GM19193 (cell line): ENCODE results near the gene KCTD15.

Source experiments
- POLR2A ChIP-seq: IDR thresholded peaks from 4 replicates; pipeline ENCODE4 v1.6.1; 2011; ENCODE audit not compliant: insufficient read depth, insufficient read length; ENCODE audit errors: extremely low read depth

KCTD15 gene

GRCh38 chr19:33780251-33780650 lies 16.4 kb upstream of the KCTD15 start:
- TF ChIP-seq POLR2A = no peak

DNA sequence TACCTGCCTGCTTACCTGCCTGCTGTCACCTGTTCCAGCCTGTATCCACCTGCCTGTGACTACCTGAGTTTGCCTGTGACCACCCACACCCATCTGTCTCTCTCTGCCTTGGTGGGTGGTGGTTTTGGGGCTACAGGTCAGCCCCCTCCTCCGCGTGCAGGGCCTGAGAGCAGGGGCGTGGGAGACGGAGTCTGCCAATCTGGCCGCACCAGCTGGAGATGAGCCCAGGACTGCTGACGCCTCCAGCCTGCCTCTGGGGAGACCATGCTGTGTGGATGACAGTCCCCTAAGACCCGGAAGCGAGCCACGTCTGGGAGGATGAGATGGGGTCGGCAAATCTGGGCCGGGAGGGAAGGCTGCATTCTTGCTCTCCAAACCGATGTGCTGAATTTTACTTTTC lies 15.9 kb upstream of the KCTD15 start:
- no peak for TF ChIP-seq POLR2A

- no peak for TF ChIP-seq POLR2A
These were observed 15.2 kb upstream of the KCTD15 start for GRCh38 chr19:33781415-33781935.

DNA sequence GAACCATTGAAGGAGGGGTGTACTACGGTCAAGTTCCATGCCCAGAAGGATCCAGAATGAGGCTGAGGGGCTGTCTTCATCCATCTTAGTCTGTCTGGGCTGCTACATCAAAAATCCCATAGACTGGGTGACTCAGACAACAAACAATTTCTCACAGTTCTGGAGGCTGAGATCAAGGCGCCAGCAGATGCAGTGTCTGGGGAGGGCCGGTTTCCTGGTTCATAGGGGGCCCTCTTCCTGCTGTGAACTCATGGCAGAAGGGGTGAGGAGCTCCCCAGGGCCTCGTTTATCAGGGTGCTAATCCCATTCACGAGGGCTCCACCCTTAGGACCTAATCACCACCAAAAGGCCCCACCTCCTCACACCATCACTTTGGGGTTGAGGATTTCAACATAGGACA lies 14.7 kb upstream of the KCTD15 start:
- TF ChIP-seq POLR2A = no peak

- no peak for TF ChIP-seq POLR2A
These were observed 12.2 kb upstream of the KCTD15 start for GRCh38 chr19:33784432-33784831.

- TF ChIP-seq POLR2A = no peak
These were observed 10.9 kb upstream of the KCTD15 start for GRCh38 chr19:33785795-33786194.

- TF ChIP-seq POLR2A = no peak
These were observed 8.0 kb upstream of the KCTD15 start for GRCh38 chr19:33788676-33789075.

DNA sequence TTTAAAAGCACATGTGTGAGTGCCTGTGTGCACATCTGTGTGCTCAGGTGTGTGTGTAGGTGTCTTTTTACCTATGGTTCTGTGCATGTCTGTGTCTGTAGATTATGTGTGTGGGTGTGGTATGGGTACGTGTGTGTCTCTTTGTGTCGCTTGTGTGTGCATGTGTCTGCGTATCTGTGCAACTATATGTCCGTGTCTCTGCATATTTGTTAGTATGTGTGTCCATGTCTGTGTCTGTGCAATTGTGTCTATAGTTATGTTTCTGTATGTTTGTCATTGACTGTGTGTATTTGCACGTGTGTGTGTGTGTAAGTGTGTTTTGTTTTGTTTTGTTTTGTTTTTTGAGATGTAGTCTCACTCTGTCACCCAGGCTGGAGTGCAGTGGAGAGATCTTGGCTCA lies 7.3 kb upstream of the KCTD15 start:
- TF ChIP-seq POLR2A = no peak

- no peak for TF ChIP-seq POLR2A
These were observed 1.8 kb upstream of the KCTD15 start for GRCh38 chr19:33794683-33795369.

GRCh38 chr19:33795370-33796163 lies 1.1 kb upstream of the KCTD15 start:
- TF ChIP-seq POLR2A = no peak

DNA sequence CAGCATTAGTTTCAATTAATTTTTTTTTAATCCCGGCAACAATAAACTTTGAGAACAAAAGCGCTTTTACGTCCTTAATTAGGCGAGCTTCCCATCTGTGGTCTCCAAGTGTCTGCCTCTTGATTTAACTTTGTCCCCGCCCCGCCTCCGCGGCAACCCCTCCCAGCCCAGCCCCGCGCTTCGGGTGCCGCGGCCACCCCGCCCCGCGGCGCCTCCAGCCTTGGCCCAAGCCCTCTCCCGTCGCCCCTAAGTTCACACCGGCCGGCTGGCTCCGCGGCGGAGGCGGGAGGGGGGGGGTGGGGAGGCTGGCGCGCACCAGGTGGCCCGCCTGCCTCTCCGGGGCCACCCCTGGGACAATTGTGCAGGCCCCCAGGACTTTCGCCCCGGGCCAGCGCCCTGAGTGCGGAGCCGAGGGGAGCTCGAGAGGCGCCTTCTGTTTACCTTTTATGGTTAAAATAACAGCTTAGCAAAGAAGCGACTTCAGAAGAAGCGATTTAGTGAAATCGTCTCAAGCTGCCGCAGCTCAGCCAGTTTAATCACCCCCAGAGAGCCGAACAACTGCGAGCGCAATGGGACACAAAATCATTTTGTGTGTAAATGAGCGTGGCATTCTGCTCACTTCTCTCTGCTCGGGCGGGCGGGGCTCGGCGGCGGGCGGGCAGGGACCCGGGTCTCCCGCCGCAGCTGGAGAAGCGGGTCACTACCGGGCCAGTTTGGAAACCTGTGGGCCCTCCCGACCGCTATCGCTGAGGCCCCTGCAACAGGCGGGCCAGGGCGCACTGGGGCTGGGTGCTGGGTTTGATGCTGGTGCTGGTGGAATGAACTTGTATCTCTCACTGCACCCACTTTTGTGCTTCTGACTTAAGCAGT lies 1.4 kb downstream of the KCTD15 start:
- TF ChIP-seq POLR2A = no peak

- no peak for TF ChIP-seq POLR2A
These were observed 2.0 kb downstream of the KCTD15 start for GRCh38 chr19:33798681-33799111.

- TF ChIP-seq POLR2A = no peak
These were observed 2.8 kb downstream of the KCTD15 start for GRCh38 chr19:33799476-33799875.

DNA sequence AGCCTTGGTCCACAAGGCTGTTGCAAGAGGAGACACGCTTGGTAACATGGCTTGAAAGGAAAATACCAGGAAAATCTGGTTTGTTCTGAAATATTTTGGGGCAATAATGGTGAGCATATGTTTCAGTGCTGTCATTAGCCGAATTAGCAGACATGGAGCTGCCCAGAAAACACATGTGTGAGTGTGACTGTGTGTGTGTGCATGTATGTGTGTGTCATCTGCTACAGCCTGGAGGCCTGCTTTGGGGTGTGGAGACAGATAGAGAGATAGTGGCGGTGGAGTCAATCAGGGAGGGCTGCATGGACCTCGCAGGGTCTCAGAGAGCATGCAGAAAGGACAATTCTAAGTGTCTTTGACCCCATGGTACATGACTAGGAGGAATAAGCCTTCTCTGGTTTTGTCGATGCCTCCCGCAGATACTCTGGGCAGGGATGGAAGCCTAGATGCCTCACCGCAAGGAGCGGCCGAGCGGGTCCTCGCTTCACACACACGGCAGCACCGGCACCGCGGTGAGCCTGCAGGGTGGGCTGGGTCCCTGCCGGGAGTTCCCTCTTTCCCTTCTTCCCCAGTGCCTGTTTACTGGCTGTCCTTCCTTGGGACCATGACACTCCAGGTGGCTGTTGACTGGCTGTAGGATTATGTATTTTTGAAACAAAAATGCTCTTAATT lies 3.5 kb downstream of the KCTD15 start:
- no peak for TF ChIP-seq POLR2A
